Hepatocyte (in vitro differentiated cells): Measurements from ENCODE around the gene PALS2. TPM values are rescaled to one million over a fixed set of nuclear protein-coding genes. Genes with fewer than 3 reads are reported as not detected.

Experiments
- DNase-seq: peaks from one replicate; pipeline ENCODE4 v3.0.0-alpha.2; 2016; ENCODE audit warnings: low spot score
- H2AFZ ChIP-seq: fragments of 200-600 bp; sonication (generic); 2 replicates; pipeline ENCODE4 v1.6.0; 2016; ENCODE audit warnings: antibody characterized with exemption, mild to moderate bottlenecking
- H3K27ac ChIP-seq: fragments of 200-600 bp; sonication (generic); 2 replicates; pipeline ENCODE4 v1.5.1; 2016; ENCODE audit warnings: mild to moderate bottlenecking
- H3K27me3 ChIP-seq: fragments of 200-600 bp; sonication (generic); 2 replicates; pipeline ENCODE4 v1.6.1; 2016
- H3K36me3 ChIP-seq: fragments of 200-600 bp; sonication (generic); replicated peaks from 2 replicates; pipeline ENCODE4 v1.5.1; 2016; ENCODE audit warnings: low read depth; ENCODE audit not compliant: insufficient read depth
- H3K4me1 ChIP-seq: fragments of 200-600 bp; sonication (generic); 2 replicates; pipeline ENCODE4 v1.5.1; 2016; ENCODE audit warnings: mild to moderate bottlenecking, moderate library complexity; ENCODE audit not compliant: insufficient read depth
- H3K4me2 ChIP-seq: fragments of 200-600 bp; sonication (generic); 2 replicates; pipeline ENCODE4 v1.6.0; 2016
- H3K4me3 ChIP-seq: fragments of 200-600 bp; sonication (generic); 2 replicates; pipeline ENCODE4 v1.5.1; 2016; ENCODE audit warnings: mild to moderate bottlenecking
- H3K79me2 ChIP-seq: fragments of 200-600 bp; sonication (generic); 2 replicates; pipeline ENCODE4 v1.6.0; 2017; ENCODE audit warnings: mild to moderate bottlenecking
- H3K9me2 ChIP-seq: fragments of 200-600 bp; sonication (generic); replicated peaks from 2 replicates; pipeline ENCODE4 v1.6.0; 2017; ENCODE audit warnings: mild to moderate bottlenecking; ENCODE audit not compliant: insufficient read depth
- H3K9me3 ChIP-seq: fragments of 200-600 bp; sonication (generic); 2 replicates; pipeline ENCODE4 v1.5.1; 2016; ENCODE audit warnings: low read depth, mild to moderate bottlenecking
- H4K20me1 ChIP-seq: fragments of 200-600 bp; sonication (generic); 2 replicates; pipeline ENCODE4 v1.6.0; 2016; ENCODE audit warnings: mild to moderate bottlenecking; ENCODE audit not compliant: insufficient read depth, poor library complexity, severe bottlenecking
- CTCF ChIP-seq: fragments of 200-600 bp; sonication (generic); IDR thresholded peaks from 2 replicates; pipeline ENCODE4 v1.5.1; 2016; ENCODE audit warnings: antibody characterized with exemption, mild to moderate bottlenecking; ENCODE audit not compliant: poor library complexity
- EZH2 ChIP-seq: fragments of 200-600 bp; sonication (generic); IDR thresholded peaks from 2 replicates; pipeline ENCODE4 v1.6.1; 2016; ENCODE audit warnings: antibody characterized with exemption, mild to moderate bottlenecking, borderline replicate concordance
- EZH2phosphoT487 ChIP-seq: fragments of 200-600 bp; sonication (generic); IDR thresholded peaks from one replicate; pipeline ENCODE4 v1.6.1; 2018; ENCODE audit warnings: antibody characterized with exemption, mild to moderate bottlenecking, low read depth, moderate library complexity; ENCODE audit not compliant: unreplicated experiment, severe bottlenecking
- WGBS: methylation state at CpG from one replicate; pipeline ENCODE4 v1.1.6; 2016; ENCODE audit warnings: low lambda C conversion rate; ENCODE audit errors: missing lambda C conversion rate; 5-methylcytosine and 5-hydroxymethylcytosine counted together
- polyA plus RNA-seq: library from polyadenylated mRNA; unstranded; fragments of >200 nt; fragmentation: Nextera tagmentation; extraction: Ambion mirVana; gene quantifications from 2 replicates; pipeline ENCODE4 v1.2.1, GENCODE V29; 2016
- total RNA-seq: library from RNA; depleted of rRNA; stranded (reverse); fragments of >200 nt; gene quantifications from 2 replicates; pipeline ENCODE4 v1.2.3, GENCODE V29; 2014

The PALS2 gene
- total and polyA plus RNA-seq, 2 experiments from 2014 or later, result 37.6 to 74.9 TPM

GRCh38 chr7:24587853-24588252, 14.6 kb downstream of the PALS2 start:
- Histone ChIP-seq H4K20me1 (peaks cover 12% of the 10 kb centered on the region), H2AFZ (no peak overlapping the region), H3K4me3 (no peak overlapping the region), H3K9me2 (no peaks in the 10 kb centered on the region), H3K27ac (no peak overlapping the region), H3K27me3 (no peaks in the 10 kb centered on the region), H3K9me3 (no peaks in the 10 kb centered on the region), H3K79me2 (peaks cover 84% of the 10 kb centered on the region), H3K4me1 (no peaks in the 10 kb centered on the region), H3K36me3 (no peaks in the 10 kb centered on the region), H3K4me2 (no peak overlapping the region)
- peak; percentile 38 for TF ChIP-seq CTCF
- no peak for TF ChIP-seq EZH2phosphoT487
- 77% methylated on average over 3 of the region's 3 CpGs for WGBS
- DNase-seq, result no peak

- Histone ChIP-seq H3K4me1 (no peaks in the 10 kb centered on the region), H3K9me2 (no peaks in the 10 kb centered on the region), H3K4me2 (no peak overlapping the region), H3K36me3 (no peaks in the 10 kb centered on the region), H3K9me3 (no peaks in the 10 kb centered on the region), H3K79me2 (peaks cover 98% of the 10 kb centered on the region), H3K4me3 (no peak overlapping the region), H3K27me3 (no peaks in the 10 kb centered on the region), H3K27ac (no peak overlapping the region), H2AFZ (no peak overlapping the region), H4K20me1 (peaks cover 26% of the 10 kb centered on the region)
- DNase-seq, result no peak
- TF ChIP-seq EZH2, result no peak
- no peak for TF ChIP-seq EZH2phosphoT487
- TF ChIP-seq CTCF, result no peak
- WGBS, result 83% methylated on average over 1 of the region's 1 CpG
These were observed 17.9 kb downstream of the PALS2 start for GRCh38 chr7:24591152-24591551.

- H3K79me2 ChIP-seq, result peaks cover 96% of the 10 kb centered on the region
- no peak for TF ChIP-seq CTCF
- no peak for TF ChIP-seq EZH2
- no peak overlapping the region for H2AFZ ChIP-seq
- H4K20me1 ChIP-seq, result peaks cover 35% of the 10 kb centered on the region
- H3K9me2 ChIP-seq, result no peaks in the 10 kb centered on the region
- no peak overlapping the region for H3K4me2 ChIP-seq
- no peaks in the 10 kb centered on the region for H3K27me3 ChIP-seq
- H3K4me1 ChIP-seq, result no peaks in the 10 kb centered on the region
- H3K36me3 ChIP-seq, result no peaks in the 10 kb centered on the region
- 98% methylated on average over 7 of the region's 7 CpGs for WGBS
- H3K4me3 ChIP-seq, result no peak overlapping the region
- H3K9me3 ChIP-seq, result no peaks in the 10 kb centered on the region
- no peak for DNase-seq
- no peak overlapping the region for H3K27ac ChIP-seq
These were observed 22.6 kb downstream of the PALS2 start for GRCh38 chr7:24595671-24596418.
